NCI-H510A treated with DMSO at 0.1 percent for 48 hours (cell line): ENCODE results near the gene CCDC74B.
"Not testable (repeated sequence)": the region's sequence is repeated elsewhere in the genome, so short reads cannot be mapped to it uniquely, and the experiment has no call there.

Experiments
- DNase-seq: peaks from one replicate; lab custom pipeline; 2025; lab: John Stamatoyannopoulos, UW

CCDC74B gene

DNA sequence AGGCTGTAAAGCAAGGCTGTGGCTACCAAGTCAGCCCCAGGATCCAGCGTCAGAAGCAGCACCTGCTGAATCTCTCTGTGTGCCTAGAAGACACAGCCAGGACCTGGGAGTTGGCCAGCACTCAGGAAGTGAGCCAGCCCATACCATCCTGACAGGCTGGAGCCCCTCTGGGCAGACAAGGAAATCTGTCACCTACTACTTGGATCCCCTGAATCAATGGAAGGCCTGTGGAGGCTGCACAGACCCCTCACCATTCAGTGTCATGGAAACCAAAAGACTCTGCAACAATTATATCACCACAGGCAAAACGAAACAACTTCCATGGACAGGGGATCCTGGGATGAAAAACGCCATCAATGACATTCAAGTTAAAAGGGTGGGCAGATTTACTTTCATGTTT, 21.7 kb upstream of the CCDC74B start:
- not testable (repeated sequence) for DNase-seq

DNA sequence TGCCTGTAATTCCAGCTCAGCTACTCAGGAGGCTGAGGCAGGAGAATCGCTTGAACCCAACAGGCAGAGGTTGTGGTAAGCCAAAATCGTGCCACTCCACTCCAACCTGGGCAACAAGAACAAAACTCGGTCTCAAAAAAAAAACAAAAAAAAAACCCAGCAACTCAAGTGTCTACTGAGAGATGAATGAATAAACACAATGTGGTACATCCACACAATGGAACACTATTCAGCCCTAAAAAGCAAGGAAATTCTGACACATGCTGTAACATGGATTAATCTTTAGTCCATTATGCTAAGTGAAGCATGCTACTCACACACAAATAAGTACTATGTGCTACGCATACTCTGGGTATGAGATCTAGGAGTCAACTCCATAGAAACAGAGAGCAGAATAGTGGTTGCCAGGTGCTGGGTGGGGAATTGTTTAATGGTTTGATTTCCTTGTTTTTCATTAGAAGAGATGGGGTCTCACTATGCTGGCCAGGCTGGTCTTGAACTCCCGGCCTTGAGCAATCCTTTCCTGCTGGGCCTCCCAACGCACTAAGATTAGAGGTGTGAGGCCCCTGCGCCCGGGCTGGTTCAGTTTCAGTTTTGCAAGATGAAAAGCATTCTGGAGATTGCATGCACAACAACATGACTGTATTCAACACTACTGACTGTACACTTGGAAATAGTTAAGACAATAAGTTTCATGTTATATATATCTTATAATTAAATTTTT, 20.5 kb upstream of the CCDC74B start:
- DNase-seq = no peak

DNA sequence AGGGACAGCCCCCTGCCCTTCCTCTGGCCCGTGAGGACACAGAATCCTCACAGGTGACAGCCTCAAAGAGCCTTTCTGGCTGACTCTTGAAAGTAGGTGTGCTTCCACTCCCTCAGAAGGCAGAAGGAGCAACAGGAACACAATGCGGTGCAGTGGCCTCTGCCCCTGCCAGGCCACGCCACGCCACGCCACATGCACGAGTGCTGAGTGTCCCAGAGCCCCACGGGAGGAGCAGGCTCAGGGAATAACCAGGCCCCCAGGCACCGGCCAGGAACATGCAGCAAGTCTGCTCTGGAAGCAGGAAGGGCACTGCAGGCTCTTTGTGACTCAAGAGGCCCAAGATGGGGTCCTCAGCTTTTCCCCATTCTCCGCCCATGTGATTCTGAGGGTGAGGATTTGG, 18.1 kb upstream of the CCDC74B start:
- DNase-seq = no peak

DNA sequence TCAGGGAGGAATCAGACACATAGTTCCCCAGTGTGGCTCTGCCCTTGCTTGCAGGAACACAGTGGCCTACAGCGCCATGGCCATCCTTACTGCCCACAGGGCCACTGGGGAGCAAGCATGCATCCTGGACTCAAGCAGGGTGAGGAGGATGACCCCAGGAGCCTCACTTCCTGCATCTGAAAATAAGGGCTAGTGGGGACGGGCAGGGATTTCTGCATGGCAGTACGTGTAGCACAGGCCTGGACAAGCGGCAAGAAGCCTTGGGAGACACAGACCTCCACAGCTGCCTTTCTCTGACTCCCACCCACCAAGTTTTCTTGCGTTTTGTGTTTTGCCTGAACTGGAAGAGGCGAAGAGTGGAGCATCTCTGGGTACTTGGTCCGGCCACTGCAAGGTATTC, 17.6 kb upstream of the CCDC74B start:
- DNase-seq = not testable (repeated sequence)

DNA sequence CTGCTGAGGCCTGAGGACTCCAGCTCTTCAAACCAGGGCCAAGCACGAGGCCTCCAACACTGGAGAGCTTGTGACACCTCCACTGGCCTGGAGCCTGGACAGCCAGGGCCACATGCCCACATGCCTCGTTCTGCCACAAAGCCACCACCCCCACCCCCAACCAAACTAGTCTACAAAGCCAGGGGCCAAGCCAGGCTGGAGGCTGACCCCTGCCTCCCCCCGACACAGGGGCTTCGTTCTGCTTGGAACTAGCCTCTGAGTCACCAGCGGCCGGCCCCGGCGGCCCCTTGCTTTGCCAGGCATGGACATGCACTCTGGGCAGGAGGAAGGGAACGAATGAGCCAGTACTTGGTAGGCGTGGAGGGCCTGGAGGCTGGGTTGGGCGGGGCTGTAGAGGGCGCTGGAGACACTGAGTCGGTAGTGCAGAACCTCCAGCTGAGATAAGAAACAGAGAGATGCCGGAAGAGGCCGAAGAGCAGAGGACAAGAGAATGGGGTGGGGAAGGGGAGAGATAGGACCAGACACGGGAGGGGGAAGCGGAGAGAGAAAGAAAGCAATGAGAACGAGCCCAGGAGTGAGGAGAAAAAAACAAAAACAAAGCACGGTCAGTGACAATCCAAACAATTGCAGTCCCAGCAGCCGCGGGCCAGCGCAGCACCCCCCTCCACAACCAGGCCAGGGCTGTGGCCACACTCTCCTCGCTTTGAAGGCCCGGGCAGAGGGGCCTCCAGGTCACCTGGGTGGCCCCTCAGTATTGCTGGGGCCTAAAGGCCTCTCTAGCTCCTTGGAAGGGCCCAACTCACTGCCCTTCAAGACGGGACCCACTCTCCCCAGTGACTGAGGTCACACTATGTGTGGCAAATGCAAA, 16.2 kb upstream of the CCDC74B start:
- DNase-seq = not testable (repeated sequence)

DNA sequence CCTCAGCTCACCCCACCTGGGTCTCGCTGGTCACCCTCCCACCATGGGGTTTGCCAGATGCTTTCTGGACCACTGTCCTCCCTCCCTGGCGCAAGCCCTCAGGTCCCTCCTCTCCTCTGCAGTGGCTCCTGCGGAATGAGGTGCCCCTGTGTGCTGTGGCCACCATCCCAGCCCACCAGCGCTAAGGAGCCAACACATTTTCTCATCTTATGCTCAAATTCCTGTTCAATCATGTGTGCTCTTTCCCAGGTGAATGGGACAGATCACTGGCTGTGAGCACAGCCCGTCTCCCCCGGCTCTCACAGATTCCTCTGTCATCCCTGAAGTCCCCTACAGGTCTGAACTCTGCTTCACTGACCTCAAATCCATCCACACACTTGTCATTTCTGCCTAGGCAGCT, 15.2 kb upstream of the CCDC74B start:
- DNase-seq = no peak

DNA sequence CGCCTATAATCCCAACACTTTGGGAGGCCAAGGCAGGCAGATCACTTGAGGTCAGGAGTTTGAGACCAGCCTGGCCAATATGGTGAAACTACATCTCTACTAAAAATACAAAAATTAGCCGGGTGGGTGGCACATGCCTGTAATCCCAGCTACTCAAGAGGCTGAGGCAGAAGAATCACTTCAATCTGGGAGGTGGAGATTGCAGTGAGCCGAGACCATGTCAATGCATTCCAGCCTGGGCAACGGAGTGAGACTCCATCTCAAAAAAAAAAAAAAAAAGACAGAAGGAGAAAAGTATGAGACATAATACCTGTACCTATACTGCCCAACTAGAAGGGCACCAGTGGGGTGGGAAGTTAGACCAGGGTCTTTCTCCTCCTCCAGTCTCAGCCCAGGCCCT, 14.5 kb upstream of the CCDC74B start:
- not testable (repeated sequence) for DNase-seq

DNA sequence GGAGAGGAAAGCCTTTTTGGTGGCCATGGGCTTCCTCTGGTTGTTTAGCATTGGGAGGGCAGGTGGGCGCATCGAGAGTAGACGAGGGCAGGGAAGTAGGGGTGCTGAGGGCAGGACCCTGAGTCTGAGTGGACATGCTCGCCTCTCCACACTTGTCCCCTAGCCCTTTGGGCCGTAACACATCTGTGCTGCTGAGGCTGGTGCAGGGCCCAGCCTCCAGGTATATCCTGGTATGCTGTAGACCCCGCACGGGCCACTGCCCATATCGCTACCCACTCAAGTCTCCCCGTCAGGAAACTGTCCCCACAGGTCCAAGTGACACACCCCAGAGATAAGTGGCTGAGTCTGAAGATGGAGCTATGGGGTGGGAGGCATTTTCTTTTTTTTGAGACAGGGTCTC, 13.7 kb upstream of the CCDC74B start:
- no peak for DNase-seq

DNA sequence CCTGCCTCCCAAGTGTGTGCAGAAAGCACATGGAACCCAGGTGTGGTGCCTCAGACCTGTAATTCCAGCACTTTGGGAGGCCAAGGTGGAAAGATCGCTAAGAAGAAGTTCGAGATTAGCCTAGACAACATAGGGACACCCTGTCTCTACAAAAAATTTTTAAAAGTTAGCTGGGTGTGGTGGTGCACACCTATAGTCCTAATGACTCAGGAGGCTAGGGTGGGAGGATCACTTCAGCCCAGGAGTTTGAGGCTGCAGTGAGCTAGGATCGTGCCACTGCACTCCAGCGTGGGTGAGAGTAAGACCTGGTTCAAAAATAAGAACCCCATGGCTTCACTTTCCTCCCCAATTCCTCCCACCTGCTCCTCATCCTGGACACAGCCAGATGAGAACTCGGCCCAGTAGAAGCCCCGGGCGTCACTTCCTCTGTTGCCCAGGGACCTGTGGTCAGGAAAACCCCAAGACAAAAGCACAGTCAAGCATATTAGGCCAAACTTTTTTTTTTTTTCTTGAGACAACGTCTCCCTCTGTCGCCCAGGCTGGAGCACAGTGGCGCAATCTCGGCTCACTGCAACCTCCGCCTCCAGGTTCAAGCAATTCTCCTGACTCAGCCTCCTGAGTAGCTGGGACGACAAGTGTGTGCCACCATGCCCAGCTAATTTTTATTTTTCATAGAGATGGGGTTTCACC, 13.1 kb upstream of the CCDC74B start:
- DNase-seq = not testable (repeated sequence)

DNA sequence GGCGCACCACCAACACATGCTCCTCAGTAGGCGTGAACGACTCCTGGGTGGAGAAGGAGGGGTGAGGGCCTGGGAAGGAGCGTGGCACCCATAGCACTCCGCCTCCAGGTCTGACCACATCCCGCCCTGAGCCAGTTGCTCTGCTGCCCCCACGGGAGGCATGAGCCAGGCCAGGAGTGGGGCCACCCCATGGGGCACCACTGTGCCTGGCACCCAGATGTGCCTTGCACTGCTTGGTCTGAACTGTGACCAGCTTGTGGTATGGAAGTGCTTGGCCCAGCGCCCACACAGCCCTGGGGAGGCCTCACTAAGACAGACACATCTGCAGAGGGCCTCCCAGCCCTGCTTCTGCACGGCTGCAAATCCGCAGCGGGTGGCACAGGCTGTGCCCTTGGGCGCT, 12.4 kb upstream of the CCDC74B start:
- DNase-seq = not testable (repeated sequence)

DNA sequence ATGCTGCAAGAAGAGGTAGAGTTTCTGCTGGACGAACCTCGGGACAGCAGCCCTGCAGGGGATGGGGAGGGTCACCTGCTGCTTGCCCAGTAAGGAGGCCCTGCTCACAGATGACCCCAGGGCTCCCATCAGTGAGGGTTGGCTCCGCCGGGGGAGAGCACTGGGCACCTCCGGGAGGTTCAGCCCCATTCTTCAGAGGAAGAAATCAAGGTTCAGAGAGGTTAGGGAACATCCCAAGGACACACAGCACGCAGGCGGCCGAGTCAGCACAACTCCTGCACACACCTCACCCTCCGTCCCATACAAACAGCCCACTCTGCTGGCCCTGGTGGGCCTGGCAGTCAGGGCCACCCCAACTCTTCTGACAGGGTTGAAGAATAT, 11.7 kb upstream of the CCDC74B start:
- no peak for DNase-seq

DNA sequence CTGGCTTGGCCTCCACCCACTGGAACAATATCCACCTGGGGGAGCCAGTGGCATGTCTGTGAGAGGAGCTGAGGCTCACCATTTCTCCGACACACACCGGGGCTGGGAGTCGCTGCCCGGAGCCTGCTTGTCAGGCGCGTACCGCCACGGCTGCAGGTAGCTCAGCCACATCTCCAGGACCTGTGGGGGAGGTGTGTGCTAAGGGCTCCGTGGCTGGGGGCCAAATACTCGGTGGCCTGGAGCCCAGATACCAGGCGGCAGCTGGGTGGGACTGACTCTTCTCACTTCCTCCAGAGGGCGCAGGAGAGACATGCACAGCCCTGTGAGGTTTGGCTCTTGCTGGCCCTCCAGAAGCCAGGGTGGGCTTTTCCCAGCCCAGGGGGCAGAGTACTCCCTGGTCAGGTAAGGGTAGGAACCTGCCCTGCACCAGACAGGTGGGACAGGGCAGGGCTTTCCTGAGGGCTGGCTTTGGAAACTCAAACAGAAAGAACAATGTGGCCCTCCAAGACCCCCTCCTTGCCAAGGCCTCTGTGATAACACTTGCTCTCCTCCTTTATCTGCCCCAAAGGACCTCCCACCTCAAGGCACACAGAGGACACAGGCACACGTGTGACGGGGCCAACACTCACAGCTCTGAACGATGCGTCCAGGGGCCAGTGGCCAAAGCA, 11.2 kb upstream of the CCDC74B start:
- peak; percentile 9 for DNase-seq

DNA sequence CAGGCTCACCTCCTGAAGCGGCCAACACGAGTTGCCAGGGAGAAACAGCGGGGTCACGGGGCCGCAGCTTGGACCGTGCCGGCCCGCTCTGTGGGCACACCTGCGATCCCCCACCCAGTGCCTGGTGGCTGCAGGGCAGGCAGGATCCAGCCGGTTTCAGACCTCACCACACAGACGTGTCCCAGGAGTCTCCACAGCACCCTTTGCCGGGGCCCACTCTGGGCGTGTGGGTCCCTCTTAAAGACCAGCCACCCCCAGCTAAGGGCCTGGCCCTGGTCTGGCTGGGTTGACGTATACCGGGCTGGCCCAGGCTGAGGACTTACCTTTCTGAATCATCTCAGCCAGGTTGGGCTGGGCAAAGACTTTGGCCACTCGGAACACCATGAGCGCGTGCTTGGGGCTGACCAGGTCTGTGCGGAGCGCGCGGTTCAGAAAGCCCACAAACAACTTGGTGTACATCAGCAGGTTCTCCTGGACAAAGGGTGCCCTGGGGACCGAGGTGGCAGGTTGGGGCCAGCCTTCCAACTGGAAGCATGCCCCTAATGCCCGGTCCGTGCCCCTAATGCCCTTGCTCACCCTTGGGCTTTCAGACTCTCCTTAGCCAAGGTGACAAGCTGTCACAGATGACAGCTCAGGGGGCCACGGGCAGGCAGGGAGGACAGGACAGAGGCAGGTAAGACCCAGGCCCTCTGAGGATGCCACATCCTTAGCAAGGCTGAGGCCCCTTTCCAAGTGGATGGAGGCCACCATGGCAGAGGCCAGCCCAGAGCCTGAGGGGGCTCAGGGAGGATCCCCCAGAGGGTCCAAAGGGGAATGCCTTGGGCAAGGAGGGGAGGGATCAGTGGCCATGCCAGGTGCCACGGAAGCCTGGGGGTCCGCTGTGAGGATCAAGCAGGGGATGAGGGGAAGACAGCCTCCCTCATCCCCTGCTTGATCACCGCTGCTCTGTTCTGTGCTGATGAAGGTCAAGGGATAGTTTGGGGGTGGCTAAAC, 10.2 kb upstream of the CCDC74B start:
- DNase-seq = no peak

DNA sequence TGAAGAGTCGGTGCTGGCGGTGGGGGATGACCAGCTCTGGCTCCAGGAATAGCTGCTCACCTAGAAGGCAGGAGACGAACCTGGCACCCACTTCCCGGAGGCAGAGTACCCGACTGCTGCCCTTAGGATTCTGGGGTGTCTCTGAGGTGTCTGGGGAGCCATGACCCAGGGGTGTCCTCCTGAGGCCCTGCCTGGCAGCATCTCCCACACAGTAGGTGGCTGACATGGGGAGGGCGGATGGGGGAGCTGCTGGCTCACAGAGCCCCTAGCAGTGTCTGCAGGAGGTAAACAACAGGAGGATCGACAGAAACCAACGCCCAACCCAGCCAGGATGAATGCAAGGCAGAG, 9.5 kb upstream of the CCDC74B start:
- not testable (repeated sequence) for DNase-seq

DNA sequence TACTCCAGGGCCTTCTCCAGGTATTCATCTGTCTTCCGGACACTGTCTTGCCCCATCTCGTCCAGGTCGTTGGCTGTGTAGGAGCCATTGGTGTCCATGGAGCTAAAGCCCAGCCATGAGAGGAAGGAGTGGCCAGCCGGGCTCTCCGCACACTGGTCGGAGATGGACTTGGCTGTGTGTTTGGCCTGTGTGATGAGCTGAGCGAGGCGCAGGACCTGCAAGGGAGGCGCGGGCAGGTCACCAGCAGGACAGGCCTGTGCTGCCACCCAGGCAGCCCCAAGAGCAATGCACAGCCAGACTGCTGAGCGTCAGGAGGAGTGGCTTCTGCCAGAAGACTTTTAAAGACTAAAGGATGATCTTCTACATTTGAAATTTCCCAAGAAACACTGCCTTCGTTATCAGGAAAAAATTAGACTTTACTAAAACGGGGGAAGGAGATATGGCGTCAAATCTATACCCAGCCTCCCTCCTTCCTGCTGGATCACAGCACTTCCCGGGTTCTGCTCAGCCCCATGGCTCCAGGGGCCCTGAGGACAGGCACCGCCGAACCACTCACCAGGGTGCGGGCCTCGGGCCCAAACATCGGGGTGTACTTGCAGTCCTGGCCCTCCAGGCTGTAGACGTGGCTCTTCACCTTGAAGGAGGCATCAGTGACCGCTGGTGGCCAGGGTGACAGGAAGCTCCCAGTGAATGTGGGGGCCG, 9.0 kb upstream of the CCDC74B start:
- DNase-seq = not testable (repeated sequence)

DNA sequence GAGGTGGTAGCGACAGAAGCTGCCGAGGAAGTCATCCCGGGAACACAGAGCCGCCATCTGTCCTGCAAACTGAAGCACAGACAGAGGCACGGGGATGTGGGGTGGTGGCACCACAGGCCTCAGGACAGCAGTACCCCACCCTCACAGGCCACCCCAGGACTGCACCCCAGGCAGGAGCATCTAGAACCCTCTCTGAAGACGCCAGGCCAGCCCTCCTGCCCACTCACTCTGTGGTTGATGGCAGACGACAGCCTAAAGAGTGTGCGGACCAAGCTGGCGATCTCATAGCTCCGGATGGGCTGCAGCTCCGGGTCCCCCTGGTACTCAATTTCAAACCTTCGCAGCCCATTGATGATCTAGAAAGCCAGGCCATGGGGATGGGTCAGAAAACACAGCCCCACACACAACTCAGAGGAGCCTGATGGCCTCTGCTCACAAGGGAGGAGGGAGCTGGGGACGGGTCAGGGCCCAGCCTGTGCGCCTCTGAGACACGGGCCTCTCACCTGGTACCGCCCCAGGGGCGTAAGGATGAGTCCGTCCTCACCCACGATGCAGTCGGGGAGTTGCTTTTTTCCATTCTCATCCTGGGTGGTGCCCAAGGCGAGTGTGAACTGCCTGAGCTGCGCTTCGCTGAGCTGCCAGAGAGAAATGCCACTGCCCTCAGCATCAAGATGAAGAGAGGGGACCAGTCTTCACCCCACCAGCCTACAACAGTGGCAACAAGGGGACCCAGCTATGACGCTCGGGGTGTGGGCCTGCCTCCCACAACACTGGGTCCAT, 8.1 kb upstream of the CCDC74B start:
- no peak for DNase-seq

DNA sequence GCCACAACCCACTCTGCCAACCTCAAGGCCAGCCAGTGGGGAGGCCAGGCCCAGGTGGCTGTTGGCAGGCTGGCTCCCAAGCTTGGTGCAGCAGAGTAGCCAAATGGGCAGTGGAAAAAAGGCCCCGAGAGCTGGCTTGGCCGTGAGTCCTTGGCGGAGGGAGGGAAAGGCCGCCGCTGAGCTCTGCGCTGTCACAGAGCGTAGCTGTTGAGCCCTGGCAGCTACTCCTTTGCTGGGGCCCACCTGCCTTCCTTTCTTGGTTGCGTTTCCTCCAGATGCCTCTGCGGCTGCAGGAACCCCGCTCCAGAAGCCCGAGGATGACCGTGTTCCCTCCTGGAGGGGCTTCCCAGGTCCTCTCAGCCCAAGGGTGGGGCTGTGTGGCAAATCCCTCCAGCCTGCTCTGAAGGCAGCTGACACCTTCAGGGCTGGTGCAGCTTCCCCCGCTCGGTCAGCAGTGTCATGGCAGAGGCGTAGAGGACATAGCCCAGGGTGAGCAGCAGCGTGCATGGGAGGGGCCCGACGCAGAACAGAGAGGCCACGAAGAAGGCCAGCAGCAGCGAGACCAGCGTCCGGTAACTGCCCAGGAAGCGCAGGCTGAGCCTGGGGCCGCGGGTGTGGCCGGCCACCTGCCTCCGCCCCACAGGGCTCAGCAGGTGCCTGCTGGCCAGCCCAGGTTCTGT, 7.4 kb upstream of the CCDC74B start:
- DNase-seq = not testable (repeated sequence)

DNA sequence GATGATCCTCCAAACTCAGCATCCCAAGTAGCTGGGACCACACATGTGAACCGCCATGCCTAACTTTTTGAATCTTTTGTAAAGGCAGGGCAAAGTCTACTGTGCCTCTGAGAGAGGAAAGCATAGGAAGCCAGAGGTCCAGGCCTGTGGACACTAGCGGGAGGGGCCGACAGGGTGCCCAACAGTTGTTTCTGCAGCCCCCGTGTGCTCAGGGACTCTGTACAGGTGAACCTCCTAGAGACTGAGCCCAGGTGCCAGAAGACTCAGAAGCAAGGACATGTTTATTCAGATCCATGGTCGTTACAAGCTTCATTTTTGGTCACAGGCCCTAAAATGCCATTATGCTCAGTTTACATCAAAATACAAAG, 6.2 kb upstream of the CCDC74B start:
- not testable (repeated sequence) for DNase-seq
